Daoy (cell line): ENCODE measurements around the gene CPE. TPM values are rescaled to one million over a fixed set of nuclear protein-coding genes. Genes with fewer than 3 reads are reported as not detected.
"Not testable (repeated sequence)": the region's sequence is repeated elsewhere in the genome, so short reads cannot be mapped to it uniquely, and the experiment has no call there.

Experiments
- DNase-seq: peaks from one replicate; pipeline ENCODE4 v3.0.0-alpha.2; 2015; ENCODE audit warnings: low read depth
- total RNA-seq: library from RNA; depleted of rRNA; stranded (reverse); fragments of >200 nt; shearing (Covaris generic); gene quantifications from 2 replicates; pipeline ENCODE4 v1.2.3, GENCODE V29; 2014

The CPE gene
- total RNA-seq, 1 experiment from 2014 or later: 9.8 TPM

GRCh38 chr4:165403637-165404036 is 24.8 kb downstream of the CPE start:
- no peak for DNase-seq

GRCh38 chr4:165404080-165404479 is 25.3 kb downstream of the CPE start:
- no peak for DNase-seq

GRCh38 chr4:165404696-165405095 is 25.9 kb downstream of the CPE start:
- DNase-seq: no peak

GRCh38 chr4:165410214-165410613 is 31.4 kb downstream of the CPE start:
- DNase-seq: no peak

- no peak for DNase-seq
These were observed 37.1 kb downstream of the CPE start for GRCh38 chr4:165415910-165416309.

GRCh38 chr4:165418073-165418472 is 39.3 kb downstream of the CPE start:
- DNase-seq: no peak

- no peak for DNase-seq
These were observed 46.8 kb downstream of the CPE start for GRCh38 chr4:165425629-165426028.

- no peak for DNase-seq
These were observed 47.5 kb downstream of the CPE start for GRCh38 chr4:165426331-165426730.

- no peak for DNase-seq
These were observed 48.0 kb downstream of the CPE start for GRCh38 chr4:165426823-165427222.

GRCh38 chr4:165428957-165429356 is 50.1 kb downstream of the CPE start:
- no peak for DNase-seq

GRCh38 chr4:165433529-165433928 is 54.7 kb downstream of the CPE start:
- no peak for DNase-seq

GRCh38 chr4:165437691-165438090 is 58.9 kb downstream of the CPE start:
- DNase-seq: no peak

GRCh38 chr4:165439344-165439743 is 60.5 kb downstream of the CPE start:
- no peak for DNase-seq

GRCh38 chr4:165439981-165440380 is 61.2 kb downstream of the CPE start:
- DNase-seq: no peak

- peak; percentile 79 for DNase-seq
These were observed 61.8 kb downstream of the CPE start for GRCh38 chr4:165440415-165441158.

GRCh38 chr4:165443276-165443675 is 64.5 kb downstream of the CPE start:
- no peak for DNase-seq

GRCh38 chr4:165448700-165449099 is 69.9 kb downstream of the CPE start:
- DNase-seq: no peak

- no peak for DNase-seq
These were observed 70.5 kb downstream of the CPE start for GRCh38 chr4:165449333-165449732.

GRCh38 chr4:165450871-165451270 is 72.1 kb downstream of the CPE start:
- no peak for DNase-seq

- DNase-seq: not testable (repeated sequence)
These were observed 74.3 kb downstream of the CPE start for GRCh38 chr4:165453140-165453539.

GRCh38 chr4:165454426-165454825 is 75.6 kb downstream of the CPE start:
- no peak for DNase-seq

- DNase-seq: no peak
These were observed 79.0 kb downstream of the CPE start for GRCh38 chr4:165457793-165458192.

GRCh38 chr4:165458471-165458870 is 79.7 kb downstream of the CPE start:
- DNase-seq: no peak
